AG09309 (cell line): ENCODE results near the gene ZNF716.
"Not testable (repeated sequence)": the region's sequence is repeated elsewhere in the genome, so short reads cannot be mapped to it uniquely, and the experiment has no call there.

Experiments used
- DNase-seq: peaks from one replicate; pipeline ENCODE4 v3.0.0-alpha.2; 2010; ENCODE audit warnings: low read depth
- H3K4me3 ChIP-seq: 2 replicates; pipeline ENCODE4 v1.5.1; 2011; ENCODE audit warnings: mild to moderate bottlenecking, low read depth, low read length, moderate library complexity; ENCODE audit not compliant: control insufficient read depth
- CTCF ChIP-seq: IDR thresholded peaks from 2 replicates; pipeline ENCODE4 v1.5.1; 2011; ENCODE audit warnings: mild to moderate bottlenecking, low read depth, low read length, inconsistent platforms; ENCODE audit not compliant: insufficient read depth, control insufficient read depth; ENCODE audit errors: missing control alignments

The ZNF716 gene

GRCh38 chr7:57438244-57438643 is 11.7 kb upstream of the ZNF716 start:
- no peak for TF ChIP-seq CTCF
- H3K4me3 ChIP-seq, result no peak overlapping the region
- DNase-seq, result no peak

- DNase-seq, result no peak
- no peak for TF ChIP-seq CTCF
- H3K4me3 ChIP-seq, result no peak overlapping the region
Observed at GRCh38 chr7:57443567-57443966, 6.4 kb upstream of the ZNF716 start.

- not testable (repeated sequence) for DNase-seq, H3K4me3 ChIP-seq
Observed at GRCh38 chr7:57469186-57469828, 19.3 kb downstream of the ZNF716 start.

GRCh38 chr7:57480304-57480703 is 30.3 kb downstream of the ZNF716 start:
- H3K4me3 ChIP-seq, DNase-seq: not testable (repeated sequence)

GRCh38 chr7:57485022-57485421 is 35.0 kb downstream of the ZNF716 start:
- H3K4me3 ChIP-seq, DNase-seq: not testable (repeated sequence)

- no peak for TF ChIP-seq CTCF
- no peak for DNase-seq
- H3K4me3 ChIP-seq, result no peak overlapping the region
Observed at GRCh38 chr7:57487957-57488356, 38.0 kb downstream of the ZNF716 start.

GRCh38 chr7:57495111-57495510 is 45.1 kb downstream of the ZNF716 start:
- DNase-seq, H3K4me3 ChIP-seq: not testable (repeated sequence)

GRCh38 chr7:57496395-57496794 is 46.4 kb downstream of the ZNF716 start:
- TF ChIP-seq CTCF, result no peak
- no peak for DNase-seq
- no peak overlapping the region for H3K4me3 ChIP-seq

- no peak overlapping the region for H3K4me3 ChIP-seq
- TF ChIP-seq CTCF, result no peak
- no peak for DNase-seq
Observed at GRCh38 chr7:57505176-57505575, 55.2 kb downstream of the ZNF716 start.
